Tibial artery (tissue), 4 donors: Measurements from ENCODE around the gene CHRD.

Experiments
- DNase-seq, 2 donors: peaks; one replicate each; pipeline ENCODE4 v3.0.0-alpha.2; 2019
- H3K27ac ChIP-seq, 2 donors: fragments of 200-600 bp; sonication (generic) in 1 of 2; 1 replicate in 1 of 2; 2 replicates in 1 of 2; pipeline ENCODE4 v1.5.1; 2018 to 2019; ENCODE audit warnings: mild to moderate bottlenecking in 1 of 2
- H3K27me3 ChIP-seq, 2 donors: fragments of 200-600 bp; sonication (generic) in 1 of 2; one replicate each; pipeline versions ENCODE4 v1.5.1 to v1.6.0; 2016 to 2019
- H3K36me3 ChIP-seq, 3 donors: fragments of 200-600 bp; sonication (generic) in 2 of 3; one replicate each; pipeline ENCODE4 v1.5.1; 2016 to 2019; ENCODE audit warnings: mild to moderate bottlenecking in 2 of 3
- H3K4me1 ChIP-seq, 4 donors: fragments of 200-600 bp; sonication (generic) in 2 of 4; 1 replicate in 3 of 4; 2 replicates in 1 of 4; pipeline ENCODE4 v1.5.1; 2016 to 2019
- H3K4me3 ChIP-seq, 2 donors: fragments of 200-600 bp; sonication (generic) in 1 of 2; 1 replicate in 1 of 2; 2 replicates in 1 of 2; pipeline ENCODE4 v1.5.1; 2018 to 2019; ENCODE audit warnings: mild to moderate bottlenecking in 2 of 2
- H3K9me3 ChIP-seq, 3 donors: fragments of 200-600 bp; sonication (generic) in 1 of 3; one replicate each; pipeline ENCODE4 v1.5.1; 2016 to 2019
- CTCF ChIP-seq, 2 experiments: fragments of 200-600 bp in 1 of 2; fragments of 450-650 bp in 1 of 2; IDR thresholded peaks; one replicate each; pipeline ENCODE4 v1.5.1; 2017 to 2019; ENCODE audit warnings: antibody characterized with exemption in 2 of 2, mild to moderate bottlenecking in 1 of 2, moderate library complexity in 1 of 2
- intact Hi-C: fragments of 100-400 bp; cut with DNase I; formaldehyde crosslinking; loops from one replicate; pipeline ENCODE4 v1.15.0; 2023; ENCODE audit warnings: low total_unique reads

CHRD gene

DNA sequence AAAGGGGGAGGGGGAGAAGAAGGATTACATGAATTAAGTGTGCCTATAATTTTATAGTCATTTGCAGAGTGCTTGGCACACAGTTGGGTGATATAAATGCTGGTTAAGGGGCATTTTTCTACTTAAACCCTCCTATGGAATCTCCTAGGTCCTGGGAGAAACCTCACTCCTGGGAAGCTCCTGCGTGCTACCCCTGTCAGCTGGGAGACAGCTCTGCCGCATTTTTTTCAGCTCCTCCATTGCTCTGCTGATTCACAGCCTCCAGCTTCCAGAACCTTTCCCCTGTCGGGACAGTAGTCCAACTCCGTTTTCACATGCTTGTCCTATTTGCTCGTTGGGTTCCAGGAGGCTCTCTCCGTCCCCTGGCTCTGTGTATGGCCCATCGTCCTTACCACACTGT, 59.2 kb downstream of the CHRD start:
- H3K27me3 ChIP-seq: no peaks in the 10 kb centered on the region
- no peak for TF ChIP-seq CTCF (IDR thresholded peaks at IDR 0.05)

More for the DNA sequence above, 59.2 kb downstream of the CHRD start:
- peaks cover 0 to 5% (median 0%) of the 10 kb centered on the region in 3 donors for H3K9me3 ChIP-seq
- H3K4me1 ChIP-seq: no peaks in the 10 kb centered on the region
- H3K36me3 ChIP-seq: no peaks in the 10 kb centered on the region
- intact Hi-C loops: no loop called here
- H3K27ac ChIP-seq: no peak overlapping the region
- no peak for DNase-seq
- no peak overlapping the region for H3K4me3 ChIP-seq
